GM10248 (cell line): Measurements from ENCODE around the gene TMEM14A.
"Not testable (repeated sequence)": the region's sequence is repeated elsewhere in the genome, so short reads cannot be mapped to it uniquely, and the experiment has no call there.

Source experiments
- CTCF ChIA-PET: fragments of 300-600 bp; sonication (Branson Sonifier 250); formaldehyde crosslinking; extraction: SDS; loops from one replicate; lab custom pipeline; 2021; ENCODE audit warnings: antibody characterized with exemption; lab: Yijun Ruan, JAX
- POLR2A ChIA-PET: fragments of 350-650 bp; sonication (Branson Sonifier 250); formaldehyde crosslinking; extraction: SDS; loops from one replicate; lab custom pipeline; 2020; ENCODE audit warnings: antibody characterized with exemption; lab: Yijun Ruan, JAX
- DNase-seq: peaks from one replicate; pipeline ENCODE4 v3.0.0; 2012; ENCODE audit errors: extremely low spot score
- TF ChIP-seq, protein P1 (sequence below): IDR thresholded peaks from 2 replicates; pipeline ENCODE4 v1.5.1; 2012; ENCODE audit warnings: mild to moderate bottlenecking, low read depth; ENCODE audit errors: extremely low read depth, missing control alignments, control extremely low read depth

TMEM14A gene

DNA sequence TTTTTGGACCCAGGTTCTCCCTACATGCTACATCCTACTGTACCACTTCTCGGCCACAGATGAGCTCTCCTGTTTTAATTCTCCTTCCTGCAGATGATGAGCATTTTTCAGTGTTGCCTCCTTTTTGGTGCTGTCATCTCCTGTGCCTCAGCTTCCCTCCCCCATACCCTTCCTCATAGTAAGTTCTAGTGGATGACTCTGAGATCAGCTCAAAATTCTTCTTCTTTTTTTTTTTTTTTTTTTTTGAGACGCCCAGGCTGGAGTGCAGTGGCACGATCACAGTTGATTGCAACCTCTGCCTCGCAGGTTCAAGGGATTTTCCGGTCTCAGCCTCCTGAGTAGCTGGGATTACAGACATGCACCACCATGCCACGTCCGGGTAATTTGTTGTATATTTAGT, 3.8 kb downstream of the TMEM14A start:
- CTCF ChIA-PET, result interaction anchor here (1.0 to 3.5 kb wide), 4 partner anchors 12 to 272 kb away, joined by 3 to 22 read pairs (median 4); no protein-coding TSS in a partner anchor
- POLR2A ChIA-PET, result no interaction called here
- TF ChIP-seq, protein P1, sequence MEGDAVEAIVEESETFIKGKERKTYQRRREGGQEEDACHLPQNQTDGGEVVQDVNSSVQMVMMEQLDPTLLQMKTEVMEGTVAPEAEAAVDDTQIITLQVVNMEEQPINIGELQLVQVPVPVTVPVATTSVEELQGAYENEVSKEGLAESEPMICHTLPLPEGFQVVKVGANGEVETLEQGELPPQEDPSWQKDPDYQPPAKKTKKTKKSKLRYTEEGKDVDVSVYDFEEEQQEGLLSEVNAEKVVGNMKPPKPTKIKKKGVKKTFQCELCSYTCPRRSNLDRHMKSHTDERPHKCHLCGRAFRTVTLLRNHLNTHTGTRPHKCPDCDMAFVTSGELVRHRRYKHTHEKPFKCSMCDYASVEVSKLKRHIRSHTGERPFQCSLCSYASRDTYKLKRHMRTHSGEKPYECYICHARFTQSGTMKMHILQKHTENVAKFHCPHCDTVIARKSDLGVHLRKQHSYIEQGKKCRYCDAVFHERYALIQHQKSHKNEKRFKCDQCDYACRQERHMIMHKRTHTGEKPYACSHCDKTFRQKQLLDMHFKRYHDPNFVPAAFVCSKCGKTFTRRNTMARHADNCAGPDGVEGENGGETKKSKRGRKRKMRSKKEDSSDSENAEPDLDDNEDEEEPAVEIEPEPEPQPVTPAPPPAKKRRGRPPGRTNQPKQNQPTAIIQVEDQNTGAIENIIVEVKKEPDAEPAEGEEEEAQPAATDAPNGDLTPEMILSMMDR, result no peak

DNA sequence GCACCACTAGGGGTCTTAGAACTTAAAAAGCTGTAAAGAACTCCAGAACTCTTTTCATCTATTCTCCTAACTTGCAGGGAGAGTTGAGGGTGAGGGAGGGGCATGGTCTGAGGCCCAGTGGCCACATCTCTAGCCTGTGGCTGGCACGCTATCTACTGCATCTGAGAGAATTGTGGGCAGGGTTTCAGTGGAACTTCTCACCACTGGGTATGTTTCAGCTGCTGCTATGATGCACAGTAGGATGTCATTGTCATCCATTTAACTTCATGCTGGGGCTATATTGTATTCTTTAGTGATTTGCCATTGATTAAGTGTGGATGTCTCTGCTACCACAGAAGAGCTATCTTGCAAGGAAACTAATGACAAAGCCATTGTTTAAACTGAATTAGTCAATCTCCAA, 4.5 kb downstream of the TMEM14A start:
- TF ChIP-seq, protein P1, result no peak
- POLR2A ChIA-PET, result no interaction called here
- CTCF ChIA-PET, result interaction anchor here (0.7 to 3.5 kb wide), 3 partner anchors 10 to 272 kb away, joined by 3 to 22 read pairs (median 3); no protein-coding TSS in a partner anchor

More for the DNA sequence above, 3.8 kb downstream of the TMEM14A start:
- no peak for DNase-seq

DNA sequence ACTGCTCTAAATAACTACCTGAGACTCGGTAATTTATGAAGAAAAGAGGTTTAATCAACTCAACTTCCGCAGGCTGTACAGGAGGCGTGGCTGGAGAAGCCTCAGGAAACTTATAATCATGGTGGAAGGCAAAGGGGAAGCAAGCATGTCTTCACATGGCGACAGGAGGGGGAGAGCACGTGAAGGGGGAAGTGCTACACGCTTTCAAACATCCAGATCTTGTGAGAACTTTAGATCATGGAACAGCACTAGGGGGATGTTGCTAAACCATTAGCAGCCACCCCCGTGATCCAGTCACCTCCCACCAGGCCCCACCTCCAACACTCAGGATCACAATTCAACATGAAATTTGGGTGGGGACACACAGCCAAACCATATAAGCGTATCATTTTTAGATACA, 5.7 kb downstream of the TMEM14A start:
- DNase-seq, POLR2A ChIA-PET: not testable (repeated sequence)
- CTCF ChIA-PET, result interaction anchor here (0.8 to 3.5 kb wide), 2 partner anchors 10 to 14 kb away, joined by 3 to 22 read pairs; no protein-coding TSS in a partner anchor

More for the DNA sequence above, 4.5 kb downstream of the TMEM14A start:
- no peak for DNase-seq

DNA sequence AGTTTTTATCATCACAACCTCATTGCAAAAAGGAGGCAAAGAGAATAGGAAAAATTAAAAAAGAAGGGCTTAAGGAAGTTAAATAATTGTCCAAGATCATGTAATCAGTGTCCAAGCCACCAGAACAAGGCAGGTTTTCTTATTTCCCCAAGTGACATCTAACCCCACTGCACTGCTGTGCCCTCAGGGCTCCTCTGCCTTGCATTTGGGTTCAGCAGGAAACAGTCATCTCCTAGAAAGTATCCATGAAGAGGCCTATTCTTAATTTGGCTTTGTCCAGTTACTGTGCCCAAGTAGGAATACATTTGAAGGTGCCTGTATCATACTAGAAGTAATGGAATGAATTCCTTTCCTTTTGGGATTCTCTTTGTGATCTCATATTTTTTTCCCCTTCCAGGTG, 10.5 kb downstream of the TMEM14A start:
- CTCF ChIA-PET, result no interaction called here
- TF ChIP-seq, protein P1, result no peak
- POLR2A ChIA-PET, result no interaction called here
- no peak for DNase-seq

DNA sequence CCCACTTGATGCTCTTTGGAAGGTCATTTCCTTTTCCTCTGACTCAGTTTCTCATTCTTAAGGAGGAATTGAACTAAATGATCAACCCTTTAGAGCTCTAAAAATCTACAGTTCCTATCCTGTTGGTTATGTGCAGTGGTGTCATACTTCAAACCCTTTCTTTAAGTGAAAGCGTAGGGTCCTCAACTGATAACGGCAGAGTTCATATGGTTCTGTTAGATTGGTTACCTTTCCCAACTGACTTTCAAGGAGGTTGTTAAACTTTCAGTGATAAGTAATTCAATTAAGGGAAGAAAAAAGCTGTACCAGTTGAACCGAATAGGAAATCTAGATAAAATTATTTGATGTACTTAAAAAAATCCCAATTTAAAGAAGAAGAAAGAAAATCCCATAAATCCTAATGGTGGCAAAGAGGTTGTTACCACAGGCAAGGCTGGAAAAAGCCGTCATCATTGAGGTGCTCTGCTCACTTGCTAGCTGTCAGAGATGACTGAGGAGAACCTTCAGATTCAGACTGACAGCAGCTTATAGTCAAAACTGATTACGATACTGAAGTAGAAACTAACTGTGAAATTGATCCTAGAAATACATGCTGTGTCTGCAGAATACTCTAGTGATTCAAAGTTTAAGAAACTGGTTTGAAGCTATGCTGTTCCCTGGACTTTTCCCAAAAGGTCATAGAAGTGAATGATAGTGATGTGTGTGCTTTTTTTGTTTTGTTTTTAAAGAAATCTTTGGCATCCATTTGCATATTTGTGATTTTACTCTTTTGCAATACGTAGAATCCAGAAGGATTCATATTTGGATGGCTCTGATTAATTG, 16.2 kb downstream of the TMEM14A start:
- no peak for DNase-seq
- ChIA-PET POLR2A (no interaction called here), CTCF (no interaction called here)
- TF ChIP-seq, protein P1, result no peak

DNA sequence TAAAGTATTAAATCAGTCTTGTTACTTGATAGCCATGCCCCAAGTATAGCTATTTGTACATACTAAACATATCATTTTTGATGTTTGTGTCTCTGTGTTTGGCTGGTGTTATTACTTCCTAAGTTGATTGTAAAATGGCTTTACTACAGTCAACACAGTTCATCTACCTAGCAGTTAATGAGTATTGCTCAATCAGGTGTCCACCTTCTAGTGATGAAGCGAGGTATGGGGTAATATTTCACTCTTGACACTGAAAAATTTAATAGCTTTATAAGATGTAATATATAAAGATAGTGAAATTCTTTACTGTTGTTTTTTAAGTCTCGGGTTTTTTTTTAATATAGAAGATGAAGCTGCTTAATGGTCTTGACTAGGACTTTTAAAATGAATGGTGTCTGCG, 18.9 kb downstream of the TMEM14A start:
- TF ChIP-seq, protein P1, result no peak
- POLR2A ChIA-PET, result no interaction called here
- DNase-seq, result no peak
- CTCF ChIA-PET, result interaction anchor here (1.0 kb wide), 1 partner anchor 35 kb away, joined by 4 read pairs; no protein-coding TSS in a partner anchor

DNA sequence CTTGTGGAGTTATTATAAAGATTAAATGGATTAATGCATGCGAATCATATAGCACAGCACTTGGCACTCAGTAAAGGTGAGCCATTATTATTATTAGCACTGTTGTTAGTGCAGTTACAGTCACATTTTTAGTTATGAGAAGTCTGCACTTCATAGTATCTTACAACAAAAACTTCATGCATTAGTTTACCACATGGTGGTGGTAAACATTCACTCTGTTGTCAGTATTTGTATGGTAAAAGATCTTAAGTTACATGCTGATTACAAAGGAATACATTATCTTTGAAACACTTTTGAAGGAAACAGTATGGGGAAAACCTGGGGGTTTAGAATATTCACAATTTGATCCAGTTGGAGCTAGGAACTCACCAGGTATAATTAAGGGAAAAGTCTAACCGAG, 20.8 kb downstream of the TMEM14A start:
- POLR2A ChIA-PET, result no interaction called here
- CTCF ChIA-PET, result interaction anchor here (1.3 kb wide), 1 partner anchor 8 kb away, joined by 4 read pairs; no protein-coding TSS in a partner anchor
- TF ChIP-seq, protein P1, result no peak
- DNase-seq, result no peak
